ENCODE results near the gene UGT1A7.

- no peak for TF ChIP-seq EP300 (IDR thresholded peaks at IDR 0.05; ENCODE audit: borderline replicate concordance)
- no peak for TF ChIP-seq MAX (IDR thresholded peaks at IDR 0.05)
- TF ChIP-seq USF1 (IDR thresholded peaks at IDR 0.05) = no peak
- no peak for TF ChIP-seq REST (IDR thresholded peaks at IDR 0.05; ENCODE audit: low read depth)
Measured at GRCh38 chr2:233792720-233793119, 111.0 kb downstream of the UGT1A7 start.
